Panc1 (cell line): ENCODE measurements around the gene ING2.

Experiments used
- POLR2AphosphoS5 ChIP-seq: IDR thresholded peaks from 2 replicates; pipeline ENCODE4 v1.6.1; 2012; ENCODE audit warnings: mild to moderate bottlenecking, low read depth, low read length, moderate library complexity
- TCF7L2 ChIP-seq: IDR thresholded peaks from 2 replicates; pipeline ENCODE4 v1.6.1; 2011; ENCODE audit warnings: mild to moderate bottlenecking, low read depth, low read length, inconsistent platforms
- TF ChIP-seq, protein P1 (sequence below): fragments of 450-650 bp; IDR thresholded peaks from 2 replicates; pipeline ENCODE4 v1.5.1; 2017; ENCODE audit warnings: mild to moderate bottlenecking

DNA sequence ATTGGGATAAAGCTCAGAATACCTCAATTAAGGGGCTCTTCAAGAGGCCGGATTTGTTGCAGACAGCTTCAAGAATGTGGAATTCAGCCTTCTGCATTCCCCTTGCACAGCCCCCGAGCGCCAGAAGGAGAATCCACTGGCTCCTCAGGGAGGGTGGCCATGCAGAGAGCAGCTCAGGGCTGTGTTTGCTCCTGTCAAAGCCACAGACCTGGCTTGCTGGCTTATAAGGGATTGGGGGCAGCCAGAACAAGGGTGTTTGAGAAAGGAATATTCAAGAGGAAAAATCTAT is 36.8 kb downstream of the ING2 start:
- TF ChIP-seq TCF7L2 (no peak), POLR2AphosphoS5 (no peak)
- TF ChIP-seq, protein P1, sequence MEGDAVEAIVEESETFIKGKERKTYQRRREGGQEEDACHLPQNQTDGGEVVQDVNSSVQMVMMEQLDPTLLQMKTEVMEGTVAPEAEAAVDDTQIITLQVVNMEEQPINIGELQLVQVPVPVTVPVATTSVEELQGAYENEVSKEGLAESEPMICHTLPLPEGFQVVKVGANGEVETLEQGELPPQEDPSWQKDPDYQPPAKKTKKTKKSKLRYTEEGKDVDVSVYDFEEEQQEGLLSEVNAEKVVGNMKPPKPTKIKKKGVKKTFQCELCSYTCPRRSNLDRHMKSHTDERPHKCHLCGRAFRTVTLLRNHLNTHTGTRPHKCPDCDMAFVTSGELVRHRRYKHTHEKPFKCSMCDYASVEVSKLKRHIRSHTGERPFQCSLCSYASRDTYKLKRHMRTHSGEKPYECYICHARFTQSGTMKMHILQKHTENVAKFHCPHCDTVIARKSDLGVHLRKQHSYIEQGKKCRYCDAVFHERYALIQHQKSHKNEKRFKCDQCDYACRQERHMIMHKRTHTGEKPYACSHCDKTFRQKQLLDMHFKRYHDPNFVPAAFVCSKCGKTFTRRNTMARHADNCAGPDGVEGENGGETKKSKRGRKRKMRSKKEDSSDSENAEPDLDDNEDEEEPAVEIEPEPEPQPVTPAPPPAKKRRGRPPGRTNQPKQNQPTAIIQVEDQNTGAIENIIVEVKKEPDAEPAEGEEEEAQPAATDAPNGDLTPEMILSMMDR = no peak
